Measurements from ENCODE around the gene ARHGEF33. TPM values are rescaled to one million over a fixed set of nuclear protein-coding genes. Genes with fewer than 3 reads are reported as not detected.
"Not testable (repeated sequence)": the region's sequence is repeated elsewhere in the genome, so short reads cannot be mapped to it uniquely, and the experiment has no call there.

The ARHGEF33 gene
- total RNA-seq, 1 donor from 2014 or later = 4.0 TPM

DNA sequence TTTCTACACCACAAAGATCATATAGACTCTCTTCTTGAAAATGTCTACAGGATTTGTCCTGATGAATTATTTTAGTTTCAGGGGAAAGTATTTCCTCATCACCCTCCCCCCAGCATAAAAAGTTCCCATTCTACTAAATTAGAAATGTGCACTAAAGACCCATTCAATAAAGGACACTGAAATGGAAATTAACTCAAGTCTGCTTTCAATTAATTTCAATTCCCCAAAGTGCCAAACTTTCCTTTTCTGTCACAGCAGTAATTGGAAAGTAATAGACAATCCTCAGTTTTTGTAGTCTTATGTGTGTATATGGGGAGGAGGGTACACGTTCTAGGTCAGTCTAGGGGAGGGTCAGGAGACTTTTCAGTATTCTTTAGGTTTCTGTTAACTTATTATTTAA is 21.5 kb downstream of the ARHGEF33 start:
- no peak for DNase-seq

DNA sequence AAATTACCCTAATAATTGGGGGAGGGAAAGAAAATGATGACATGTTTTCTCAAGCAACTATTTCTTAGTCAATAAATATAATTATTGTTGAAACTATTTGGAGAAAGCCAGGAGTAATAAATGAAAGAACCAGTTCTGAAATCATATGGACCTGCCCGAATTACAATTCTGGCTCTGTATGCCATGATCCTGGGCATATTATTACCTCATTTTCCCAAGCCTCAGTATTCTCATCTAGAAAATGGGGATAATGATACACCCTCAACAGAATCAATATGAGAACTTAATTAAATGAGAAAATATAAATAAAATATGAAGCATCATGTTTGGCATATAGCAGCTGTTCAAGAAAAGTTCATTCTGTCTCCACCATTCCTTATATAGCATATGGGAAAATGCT is 22.9 kb downstream of the ARHGEF33 start:
- no peak for DNase-seq

DNA sequence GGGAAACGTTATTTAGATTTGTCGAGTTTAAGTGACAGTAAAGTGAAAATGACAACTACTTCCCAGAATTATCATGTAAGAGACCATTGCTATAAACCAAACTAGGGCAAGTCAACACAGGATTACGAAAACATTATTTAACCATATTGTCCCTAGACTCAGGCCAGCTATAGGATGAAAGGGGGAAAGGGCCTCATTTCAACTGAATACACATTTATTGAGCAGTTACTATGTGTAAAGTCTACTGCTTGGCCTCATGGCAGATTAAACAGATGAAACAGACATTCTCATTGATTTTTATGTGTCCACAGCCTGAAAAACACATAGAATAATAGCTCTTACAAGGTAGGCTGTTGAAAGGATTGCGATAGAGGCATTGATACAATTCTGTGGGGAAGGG is 32.7 kb downstream of the ARHGEF33 start:
- DNase-seq = no peak

DNA sequence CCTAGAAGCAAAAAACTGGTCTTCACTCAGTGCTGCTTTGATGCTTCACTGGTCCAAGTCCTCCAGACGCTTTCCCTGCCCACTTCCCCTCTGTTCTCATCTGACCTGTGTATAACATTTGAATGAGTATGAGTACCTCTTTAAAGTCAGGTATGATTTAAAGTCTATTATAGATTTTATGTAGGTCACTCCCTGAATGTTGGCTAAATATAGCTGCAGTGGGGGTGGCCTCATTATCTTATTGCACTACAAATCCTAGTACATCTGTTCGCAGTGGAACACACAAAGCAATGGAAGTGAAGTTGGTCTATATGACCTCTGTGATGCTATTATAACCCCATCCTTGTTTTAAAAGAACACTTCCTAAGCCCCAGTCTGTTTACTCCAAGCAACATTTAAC is 33.2 kb downstream of the ARHGEF33 start:
- no peak for DNase-seq

DNA sequence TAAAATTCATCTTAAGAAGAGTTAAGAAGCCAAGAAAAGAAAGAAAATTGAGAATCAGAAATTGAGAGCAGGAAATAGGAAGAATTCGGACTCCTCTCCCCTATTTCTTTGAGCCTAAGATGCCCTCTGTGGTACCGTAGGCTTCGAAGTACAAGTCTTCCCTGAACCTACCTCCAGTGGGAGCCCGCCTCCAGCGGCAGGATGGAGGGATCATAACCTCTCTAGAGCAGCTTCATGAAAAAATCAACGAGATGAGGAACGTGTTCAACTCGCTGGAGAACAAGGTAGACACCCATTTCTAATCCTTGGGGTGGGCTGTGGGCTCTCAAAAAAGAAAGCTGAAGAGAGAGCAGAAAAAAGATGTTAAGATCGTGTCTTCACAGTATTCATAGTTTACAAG is 36.3 kb downstream of the ARHGEF33 start:
- DNase-seq = no peak

DNA sequence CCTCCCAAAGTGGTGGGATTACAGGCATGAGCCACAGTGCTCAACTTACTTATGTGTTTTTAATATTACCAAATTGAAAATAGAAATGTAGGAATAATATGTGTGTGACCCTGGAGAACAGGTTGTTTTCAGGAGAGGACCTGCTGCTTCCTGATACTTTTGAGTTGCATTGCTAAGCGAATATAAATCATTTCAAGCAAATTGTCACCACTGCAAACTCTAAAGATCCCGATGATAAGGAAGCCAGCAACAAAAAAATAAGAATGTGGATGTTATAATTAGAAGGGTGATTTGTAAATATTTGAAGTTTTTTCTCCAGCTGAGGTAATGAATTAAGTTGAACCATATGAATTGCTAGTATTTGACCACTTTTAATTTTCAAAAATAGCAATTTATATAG is 40.9 kb downstream of the ARHGEF33 start:
- DNase-seq = no peak

DNA sequence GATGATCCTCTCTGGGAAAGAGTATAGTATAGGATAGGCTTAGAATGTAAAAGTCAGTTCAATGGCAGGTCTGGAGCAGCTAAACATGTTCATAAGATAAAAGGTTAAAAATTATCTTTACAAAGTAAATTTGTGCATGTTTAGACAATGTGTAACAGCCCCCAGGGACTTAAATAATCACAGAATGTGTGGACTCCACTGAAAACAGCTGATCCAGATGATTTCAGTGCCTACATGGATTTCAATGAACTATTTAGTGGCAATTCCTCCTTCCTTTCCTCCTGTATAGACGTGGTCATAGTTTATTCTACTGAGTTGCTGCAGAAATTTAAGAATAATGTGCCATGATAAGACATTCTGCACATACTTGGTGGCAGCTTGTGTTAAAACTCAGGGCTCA is 42.9 kb downstream of the ARHGEF33 start:
- DNase-seq = no peak

DNA sequence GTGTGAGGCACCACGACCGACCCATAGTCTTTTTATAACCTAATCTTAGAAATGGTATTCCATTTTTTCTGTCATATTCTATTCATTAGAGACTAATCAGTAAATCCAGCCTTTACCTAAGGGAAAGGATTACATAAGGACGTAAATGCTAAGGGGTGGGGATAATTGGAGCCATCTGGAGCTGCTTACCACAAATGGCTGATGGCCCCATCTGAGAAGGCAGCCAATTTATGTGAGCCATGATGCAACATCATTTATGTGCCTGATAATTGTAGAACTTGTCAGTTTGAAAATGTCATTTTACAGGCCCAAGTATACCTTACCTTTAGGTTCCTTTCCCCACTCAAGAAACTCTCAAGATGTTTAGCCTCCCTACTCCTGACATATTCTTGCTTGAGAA is 44.0 kb downstream of the ARHGEF33 start:
- DNase-seq = no peak

DNA sequence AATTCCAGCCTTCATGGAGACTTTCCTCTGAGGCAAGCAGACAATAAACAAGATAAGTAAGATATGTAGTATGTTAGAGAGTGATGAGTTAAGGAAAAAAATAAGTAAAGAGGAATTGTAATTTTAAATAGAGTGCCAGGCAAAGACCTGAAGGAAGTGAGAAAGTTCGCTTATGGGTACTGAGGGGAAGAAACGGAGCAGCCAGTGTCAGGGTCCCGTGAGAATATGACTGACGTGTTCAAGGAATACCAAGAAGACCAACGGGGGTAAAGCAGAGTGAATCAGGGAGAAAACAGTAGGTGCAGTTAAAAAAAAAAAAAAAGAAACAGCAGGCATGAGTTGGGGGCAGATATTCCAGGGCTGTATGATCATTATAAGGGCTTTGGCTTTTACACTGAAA is 45.1 kb downstream of the ARHGEF33 start:
- no peak for DNase-seq

DNA sequence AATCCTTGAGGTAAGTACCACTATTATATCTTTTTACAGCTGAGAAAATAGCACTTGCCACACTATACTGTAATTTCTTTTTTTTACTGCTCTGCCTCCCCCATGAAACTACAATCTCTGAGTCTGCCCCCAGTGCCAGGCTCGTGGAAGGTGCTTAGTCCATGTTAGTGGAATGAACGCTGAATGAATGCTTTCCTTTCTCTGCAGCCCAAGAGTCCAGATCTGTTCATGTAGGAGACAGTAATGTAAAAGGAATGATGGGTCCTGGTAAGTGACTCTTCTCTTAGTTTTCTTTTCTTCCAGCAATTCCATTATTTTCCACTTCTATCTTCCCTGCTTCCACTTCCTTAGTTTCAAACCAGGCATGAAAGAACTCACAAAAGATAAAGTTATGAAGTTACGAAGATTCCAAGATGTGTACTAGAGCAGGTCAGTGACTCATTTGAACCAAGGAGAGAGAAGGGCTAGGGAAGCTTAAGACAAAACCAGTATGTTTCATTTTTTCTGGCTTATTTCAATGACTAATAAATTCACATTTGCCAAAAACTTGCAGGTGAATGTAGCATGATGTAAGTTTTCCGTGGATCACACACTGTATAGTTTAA is 46.0 kb downstream of the ARHGEF33 start:
- no peak for DNase-seq

DNA sequence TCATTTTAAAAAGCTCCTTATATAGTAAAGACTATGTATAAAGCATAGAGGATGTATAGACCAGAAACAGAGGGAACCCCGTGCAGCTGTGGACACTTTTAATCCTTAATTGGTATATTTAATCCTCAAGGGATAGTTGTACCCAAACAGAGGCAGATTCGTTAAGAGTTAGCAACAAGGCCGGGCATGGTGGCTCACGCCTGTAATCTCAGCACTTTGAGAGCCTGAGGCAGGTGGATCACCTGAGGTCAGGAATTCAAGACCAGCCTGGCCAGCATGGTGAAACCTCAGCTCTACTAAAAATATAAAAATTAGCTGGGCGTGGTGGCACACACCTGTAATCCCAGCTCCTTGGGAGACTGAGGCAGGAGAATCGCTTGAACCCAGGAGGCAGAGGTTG is 46.8 kb downstream of the ARHGEF33 start:
- not testable (repeated sequence) for DNase-seq

DNA sequence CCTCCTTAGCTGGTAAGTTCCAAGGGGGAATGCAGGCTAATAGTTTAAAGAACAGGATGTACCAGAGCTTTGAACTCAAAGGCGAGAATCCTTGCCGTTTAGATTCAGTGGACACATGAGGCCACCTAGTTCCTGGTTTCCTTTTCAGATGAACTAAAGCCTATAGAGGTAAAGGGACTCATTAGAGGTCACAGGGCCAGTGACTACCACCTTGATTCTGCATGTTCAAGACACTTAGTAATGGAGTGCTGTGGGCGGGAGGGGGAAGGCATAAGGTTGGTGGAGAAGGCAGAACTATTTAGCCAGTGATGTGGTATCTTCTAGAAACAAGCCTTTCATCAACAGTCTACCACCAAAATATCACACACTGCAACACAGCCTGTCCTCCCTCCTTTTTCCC is 47.9 kb downstream of the ARHGEF33 start:
- DNase-seq = no peak

DNA sequence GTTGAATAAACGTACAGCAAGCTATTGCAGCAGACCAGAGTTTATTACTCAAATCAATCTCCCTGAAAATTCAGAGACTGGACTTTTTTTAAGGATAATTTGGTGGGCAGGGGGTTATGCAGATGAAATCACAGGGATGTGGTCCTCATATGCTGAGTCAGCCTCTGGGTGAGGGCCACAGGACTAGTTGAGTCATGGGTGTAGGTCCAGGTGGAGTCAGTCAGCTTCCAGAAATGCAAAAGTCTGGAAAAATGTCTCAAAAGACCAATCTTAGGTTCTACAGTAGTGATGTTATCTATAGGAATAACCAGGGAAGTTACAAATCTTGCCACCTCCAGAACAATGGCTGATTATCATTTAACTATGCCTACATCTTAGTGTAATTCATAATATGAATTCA is 51.1 kb downstream of the ARHGEF33 start:
- DNase-seq = no peak

DNA sequence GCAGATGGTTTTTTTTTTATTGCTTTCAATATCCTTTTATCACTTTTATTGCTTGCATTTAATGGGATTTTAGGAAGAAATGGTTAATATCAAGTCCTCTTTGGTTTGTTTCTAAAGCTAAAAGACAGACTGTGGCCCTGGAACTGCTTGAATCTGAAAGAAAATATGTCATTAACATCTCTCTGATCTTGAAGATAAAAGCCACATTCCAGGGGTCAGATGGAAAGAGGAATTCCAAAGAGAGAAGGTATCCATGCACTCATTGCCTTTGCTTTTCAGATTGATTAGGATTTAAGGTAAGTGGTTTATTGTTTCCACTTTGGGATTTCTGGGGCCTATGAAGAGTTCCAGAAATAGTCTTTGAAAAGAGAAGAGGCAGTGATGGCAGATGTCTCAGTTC is 54.1 kb downstream of the ARHGEF33 start:
- no peak for DNase-seq

DNA sequence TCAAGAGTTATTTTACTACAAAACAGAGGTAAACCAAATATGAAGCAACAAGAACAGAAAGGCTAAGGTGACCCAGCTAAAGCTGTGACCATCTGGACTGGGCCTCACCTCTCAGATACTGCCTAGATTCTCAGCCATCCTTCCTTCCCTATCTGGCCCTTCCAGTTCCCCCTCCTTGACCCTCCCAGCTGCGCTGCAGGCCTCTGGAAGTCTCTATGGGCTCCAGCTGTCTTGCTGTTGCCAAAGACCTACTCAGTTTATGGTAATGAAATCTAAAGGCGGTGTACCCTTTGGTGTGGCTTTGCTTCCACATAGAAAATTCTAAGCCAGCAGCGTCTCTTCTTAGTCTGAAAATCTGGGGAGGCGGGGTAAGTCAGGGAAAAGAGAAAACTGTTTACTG is 55.7 kb downstream of the ARHGEF33 start:
- peak; percentile 9 for DNase-seq

DNA sequence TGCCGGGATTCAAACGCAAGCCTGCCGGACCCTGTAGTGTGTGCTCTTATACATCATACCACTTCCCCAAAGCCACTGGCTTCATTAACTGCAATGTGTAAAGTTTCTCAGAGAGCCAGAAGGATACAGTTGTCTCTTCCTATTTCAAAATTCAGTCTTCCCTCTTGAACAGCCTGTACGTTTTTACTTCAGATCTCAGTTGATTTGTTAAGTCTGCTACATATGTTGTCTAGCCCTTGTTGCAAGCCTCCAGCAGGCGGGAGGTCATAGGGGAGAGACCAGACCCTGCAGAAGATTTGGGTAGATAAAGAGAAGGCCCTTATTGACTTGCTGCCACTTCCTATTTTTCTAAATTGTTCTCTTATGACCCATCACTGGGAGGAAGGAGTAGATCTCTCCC is 56.2 kb downstream of the ARHGEF33 start:
- DNase-seq = no peak

DNA sequence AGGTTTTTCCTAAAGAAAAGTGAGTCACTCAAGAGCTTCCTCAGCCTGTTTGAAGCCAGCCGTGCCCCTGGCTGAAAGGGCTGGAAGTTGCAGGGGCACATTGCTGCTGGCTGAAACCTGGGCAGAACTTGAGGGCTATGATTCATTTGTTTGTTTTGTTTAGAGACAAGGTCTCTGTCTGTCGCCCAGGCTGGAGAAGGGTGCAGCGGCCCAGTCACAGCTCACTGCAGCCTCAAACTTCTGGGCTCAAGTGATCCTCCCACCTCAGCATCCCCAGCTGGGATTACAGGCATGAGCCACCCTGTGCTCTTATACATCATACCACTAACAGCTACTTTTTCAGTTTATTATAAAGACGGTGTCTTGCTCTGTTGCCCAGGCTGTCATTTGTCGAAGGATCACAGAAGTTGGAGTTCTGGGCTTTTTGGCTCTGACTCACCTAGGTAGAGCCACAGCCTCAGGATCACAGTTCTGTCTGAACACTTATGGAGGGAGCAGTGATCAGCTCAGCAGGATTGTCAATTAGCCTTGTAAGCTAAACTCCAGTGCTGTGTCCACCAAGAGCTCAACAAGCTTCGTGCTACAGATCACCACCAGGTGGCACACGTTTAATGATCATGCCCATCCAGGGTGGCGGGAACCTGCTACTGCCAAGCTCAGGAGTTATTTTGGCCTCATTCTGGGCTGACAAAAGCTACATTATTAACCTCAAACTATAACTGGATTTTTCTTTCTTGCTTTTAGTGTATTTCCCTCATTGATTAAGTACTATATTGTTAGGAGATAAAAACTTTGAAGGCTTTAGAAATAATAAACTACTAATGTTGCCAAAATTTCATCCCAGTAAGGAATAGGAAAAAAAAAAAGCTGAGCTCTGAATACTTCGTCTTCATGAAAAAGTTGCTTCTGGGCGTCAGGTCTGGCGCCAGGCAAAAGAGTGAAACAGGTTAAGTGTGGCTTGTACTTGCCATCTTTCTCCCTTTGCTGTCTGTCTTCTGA is 57.9 kb downstream of the ARHGEF33 start:
- peak; percentile 82 for DNase-seq

DNA sequence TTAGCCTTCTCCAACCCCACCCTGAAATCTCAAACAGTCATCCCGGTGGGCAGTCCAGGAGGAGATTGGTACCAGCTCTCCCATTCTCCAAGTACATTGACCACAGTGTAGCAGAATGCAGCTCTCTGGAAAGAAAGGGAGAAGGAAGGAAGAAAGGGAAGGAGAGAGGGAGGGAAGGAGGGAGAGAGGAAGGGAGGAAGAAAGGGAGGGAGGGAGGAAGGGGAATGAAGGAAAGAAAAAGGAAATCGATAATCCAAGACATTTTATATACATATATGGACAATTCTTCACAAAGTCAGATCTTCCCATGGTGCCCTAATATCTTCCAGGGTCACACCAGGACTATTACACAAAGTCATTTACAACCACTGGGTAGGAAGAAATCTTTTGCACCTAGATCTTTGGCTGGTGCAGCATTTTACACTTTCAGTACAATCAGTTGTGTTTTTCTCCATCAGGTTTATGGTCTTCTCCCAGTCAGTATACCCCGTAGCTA is 58.8 kb downstream of the ARHGEF33 start:
- no peak for DNase-seq

DNA sequence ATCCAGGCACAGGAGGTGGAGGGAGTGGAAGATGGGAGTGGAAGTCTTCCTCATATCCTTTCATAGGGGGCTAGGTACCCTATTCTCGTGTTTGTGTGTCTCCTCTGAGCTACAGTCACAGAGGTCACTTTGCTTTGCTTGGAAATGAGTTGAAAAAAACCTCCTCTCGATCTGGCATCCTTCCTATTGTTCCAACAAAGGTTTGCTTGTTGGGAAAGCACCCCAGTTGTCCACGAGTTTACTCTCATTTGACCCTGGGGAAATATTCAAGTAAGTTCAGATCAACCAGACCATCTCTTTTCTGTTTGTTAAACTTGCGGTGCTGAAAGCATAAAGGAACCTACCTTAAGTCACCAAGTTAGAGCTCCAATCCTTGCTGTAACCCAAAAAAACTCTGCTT is 59.3 kb downstream of the ARHGEF33 start:
- no peak for DNase-seq

DNA sequence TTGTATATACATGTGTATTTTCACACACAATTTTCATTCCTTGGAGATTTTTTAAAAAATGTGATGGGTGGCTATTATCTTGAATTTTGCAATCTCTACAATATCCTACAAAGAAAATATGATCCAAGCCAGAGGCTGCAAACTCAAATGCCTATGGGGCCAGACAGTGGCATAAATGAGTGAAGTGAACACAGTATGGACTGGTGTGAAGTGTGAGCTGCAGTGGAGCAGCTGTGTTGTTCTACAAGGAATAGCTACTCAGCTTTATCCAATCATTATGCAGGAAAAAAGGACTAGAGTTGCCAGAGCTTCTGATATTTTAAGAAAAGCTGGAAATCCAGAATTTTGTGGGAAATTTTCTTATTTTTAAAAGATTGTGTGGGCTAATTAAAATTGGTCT is 62.1 kb downstream of the ARHGEF33 start:
- no peak for DNase-seq

DNA sequence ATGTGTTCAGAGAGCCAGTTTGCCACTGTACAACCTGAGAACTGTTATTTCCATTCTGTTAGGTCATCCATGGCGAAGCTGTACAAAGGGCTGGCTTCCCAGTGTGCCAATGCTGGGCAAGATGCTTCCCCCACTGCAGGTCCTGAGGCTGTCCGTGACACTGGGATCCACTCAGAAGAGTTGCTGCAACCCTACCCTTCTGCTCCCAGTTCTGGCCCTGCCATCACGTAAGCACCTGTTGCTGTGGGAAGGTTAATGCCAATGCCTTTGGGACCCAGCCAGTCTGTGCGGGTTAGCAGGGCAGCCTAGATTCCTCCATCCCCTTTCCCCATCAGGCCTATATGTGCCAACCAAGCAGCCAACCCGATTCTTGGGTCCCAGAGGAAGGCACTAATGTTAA is 68.3 kb downstream of the ARHGEF33 start:
- DNase-seq = no peak

DNA sequence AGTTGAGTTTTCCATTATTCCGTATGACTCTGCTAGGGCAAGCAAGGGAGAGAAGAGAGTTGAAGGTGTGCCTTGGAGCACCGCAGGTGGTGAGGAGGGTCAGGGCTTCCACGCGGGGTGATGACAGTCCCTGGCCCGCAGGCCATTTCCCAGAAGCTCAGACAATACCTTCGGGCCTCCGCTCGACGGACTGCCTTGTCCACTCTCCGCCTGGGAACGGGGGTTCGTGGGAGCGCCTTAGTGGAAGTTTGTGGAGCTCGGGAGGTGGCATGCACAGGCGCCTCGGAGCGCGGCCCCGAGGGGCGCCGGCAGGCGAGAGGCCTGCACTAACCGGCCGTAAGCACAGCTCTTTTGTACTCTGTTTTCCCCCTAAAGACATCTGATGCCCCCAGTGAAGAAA is 69.8 kb downstream of the ARHGEF33 start:
- no peak for DNase-seq

DNA sequence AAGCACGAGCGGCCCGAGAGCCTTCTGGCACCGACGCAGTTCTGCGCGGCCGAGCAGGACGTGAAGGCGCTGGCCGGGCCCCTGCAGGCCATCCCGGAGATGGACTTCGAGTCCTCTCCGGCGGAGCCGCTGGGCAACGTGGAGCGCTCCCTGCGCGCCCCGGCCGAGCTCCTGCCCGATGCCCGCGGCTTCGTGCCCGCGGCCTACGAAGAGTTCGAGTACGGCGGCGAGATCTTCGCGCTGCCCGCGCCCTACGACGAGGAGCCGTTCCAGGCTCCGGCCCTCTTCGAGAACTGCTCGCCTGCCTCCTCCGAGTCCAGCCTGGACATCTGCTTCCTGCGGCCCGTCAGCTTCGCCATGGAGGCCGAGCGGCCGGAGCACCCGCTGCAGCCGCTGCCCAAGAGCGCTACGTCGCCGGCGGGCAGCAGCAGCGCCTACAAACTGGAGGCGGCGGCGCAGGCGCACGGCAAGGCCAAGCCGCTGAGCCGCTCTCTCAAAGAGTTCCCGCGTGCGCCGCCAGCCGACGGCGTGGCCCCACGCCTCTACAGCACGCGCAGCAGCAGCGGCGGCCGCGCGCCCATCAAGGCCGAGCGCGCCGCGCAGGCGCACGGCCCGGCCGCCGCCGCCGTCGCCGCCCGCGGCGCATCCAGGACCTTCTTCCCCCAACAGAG is 70.4 kb downstream of the ARHGEF33 start:
- peak; percentile 94 for DNase-seq
